Head of caudate nucleus (tissue), 42 donors: ENCODE data around the gene ZNF74.
A peak's percentile ranks its signal among the peaks of the same experiment; 100 is the strongest.
"Not testable (repeated sequence)": the region's sequence is repeated elsewhere in the genome, so short reads cannot be mapped to it uniquely, and the experiment has no call there.

Experiments used
- DNase-seq, 42 donors: peaks; one replicate each; pipeline versions ENCODE4 v3.0.0 to v3.0.0-alpha.2; 2020 to 2021; ENCODE audit warnings: mixed read lengths in 7 of 42
- intact Hi-C: fragments of 100-400 bp; cut with DNase I; formaldehyde crosslinking; loops from one replicate; pipeline ENCODE4 v1.15.0; 2022

ZNF74 gene

GRCh38 chr22:20373195-20373706 lies 20.7 kb upstream of the ZNF74 start:
- DNase-seq, result peak in 1 of 42 donors; percentile 3
- intact Hi-C loops, result not testable (repeated sequence)

- intact Hi-C loops, DNase-seq: not testable (repeated sequence)
Observed at GRCh38 chr22:20374130-20374529, 19.8 kb upstream of the ZNF74 start.

- peak in 2 of 42 donors; percentile 24 to 27 for DNase-seq
- intact Hi-C loops, result not testable (repeated sequence)
Observed at GRCh38 chr22:20376281-20376680, 17.7 kb upstream of the ZNF74 start.

- intact Hi-C loops, result not testable (repeated sequence)
Observed at GRCh38 chr22:20376983-20377382, 17.0 kb upstream of the ZNF74 start.

GRCh38 chr22:20378110-20378509 lies 15.8 kb upstream of the ZNF74 start:
- peak in 1 of 42 donors; percentile 28 for DNase-seq
- intact Hi-C loops, result no loop called here

More at GRCh38 chr22:20376983-20377382, 17.0 kb upstream of the ZNF74 start:
- peak in 1 of 42 donors; percentile 9 for DNase-seq

GRCh38 chr22:20378684-20379083 lies 15.3 kb upstream of the ZNF74 start:
- intact Hi-C loops, result not testable (repeated sequence)
- peak in 1 of 42 donors; percentile 27 for DNase-seq

- no peak for DNase-seq
- intact Hi-C loops, result no loop called here
Observed at GRCh38 chr22:20380486-20380885, 13.5 kb upstream of the ZNF74 start.

- peak in 1 of 42 donors; percentile 16 for DNase-seq
- intact Hi-C loops, result no loop called here
Observed at GRCh38 chr22:20383538-20383937, 10.4 kb upstream of the ZNF74 start.

- DNase-seq, result no peak
- intact Hi-C loops, result no loop called here
Observed at GRCh38 chr22:20384171-20384570, 9.8 kb upstream of the ZNF74 start.

- intact Hi-C loops, result no loop called here
Observed at GRCh38 chr22:20384865-20385264, 9.1 kb upstream of the ZNF74 start.

GRCh38 chr22:20386336-20386735 lies 7.6 kb upstream of the ZNF74 start:
- intact Hi-C loops, result no loop called here
- no peak for DNase-seq

More at GRCh38 chr22:20384865-20385264, 9.1 kb upstream of the ZNF74 start:
- DNase-seq, result peak in 1 of 42 donors; percentile 21

GRCh38 chr22:20386972-20387371 lies 7.0 kb upstream of the ZNF74 start:
- intact Hi-C loops, result no loop called here
- peak in 1 of 42 donors; percentile 26 for DNase-seq

GRCh38 chr22:20388200-20388599 lies 5.8 kb upstream of the ZNF74 start:
- DNase-seq, result no peak

GRCh38 chr22:20389288-20389687 lies 4.7 kb upstream of the ZNF74 start:
- DNase-seq, result peak in 1 of 42 donors; percentile 30
- intact Hi-C loops, result no loop called here

More at GRCh38 chr22:20388200-20388599, 5.8 kb upstream of the ZNF74 start:
- intact Hi-C loops, result no loop called here

GRCh38 chr22:20390394-20390907 lies 3.5 kb upstream of the ZNF74 start:
- intact Hi-C loops, result loop anchor here (10.0 kb wide), 2 partner anchors 66 to 104 kb away; partner anchors contain the start of genes DGCR6L and KLHL22
- DNase-seq, result no peak

- DNase-seq, result no peak
Observed at GRCh38 chr22:20391222-20391621, 2.7 kb upstream of the ZNF74 start.

GRCh38 chr22:20392365-20392881 lies 1.5 kb upstream of the ZNF74 start:
- not testable (repeated sequence) for DNase-seq
- intact Hi-C loops, result loop anchor here (10.0 kb wide), 2 partner anchors 68 to 102 kb away; partner anchors contain the start of genes DGCR6L and KLHL22

More at GRCh38 chr22:20391222-20391621, 2.7 kb upstream of the ZNF74 start:
- intact Hi-C loops, result loop anchor here (10.0 kb wide), 2 partner anchors 66 to 104 kb away; partner anchors contain the start of genes DGCR6L and KLHL22

- intact Hi-C loops, result loop anchor here (10.0 kb wide), 2 partner anchors 68 to 102 kb away; partner anchors contain the start of genes DGCR6L and KLHL22
- DNase-seq, result peak in 4 of 42 donors; percentile 15 to 36 (median 20)
Observed at GRCh38 chr22:20392983-20393704, 807 bp upstream of the ZNF74 start.

- DNase-seq, result peak in 1 of 42 donors; percentile 32
- intact Hi-C loops, result loop anchor here (10.0 kb wide), 2 partner anchors 71 to 99 kb away; partner anchors contain the start of genes DGCR6L and KLHL22
Observed at GRCh38 chr22:20395181-20395906, 1.4 kb downstream of the ZNF74 start.
